SKM-1 treated with dmso at 0.1 percent for 144 hours (cell line): ENCODE measurements around the gene CPS1.
A peak's percentile ranks its signal among the peaks of the same experiment; 100 is the strongest.

Experiments used
- DNase-seq: peaks from one replicate; lab custom pipeline; 2025; ENCODE audit not compliant: unreplicated experiment; lab: John Stamatoyannopoulos, UW

CPS1 gene

GRCh38 chr2:210604666-210605065 lies 48.3 kb downstream of the CPS1 start:
- DNase-seq = no peak

GRCh38 chr2:210606001-210606400 lies 49.6 kb downstream of the CPS1 start:
- DNase-seq = no peak

GRCh38 chr2:210611466-210611865 lies 55.1 kb downstream of the CPS1 start:
- no peak for DNase-seq

GRCh38 chr2:210616074-210616473 lies 59.7 kb downstream of the CPS1 start:
- no peak for DNase-seq

GRCh38 chr2:210617318-210617717 lies 60.9 kb downstream of the CPS1 start:
- no peak for DNase-seq

GRCh38 chr2:210617732-210618330 lies 61.4 kb downstream of the CPS1 start:
- DNase-seq = no peak

GRCh38 chr2:210620456-210620855 lies 64.1 kb downstream of the CPS1 start:
- DNase-seq = no peak

- DNase-seq = no peak
Measured at GRCh38 chr2:210623506-210623905, 67.1 kb downstream of the CPS1 start.

GRCh38 chr2:210626849-210627248 lies 70.5 kb downstream of the CPS1 start:
- no peak for DNase-seq

- no peak for DNase-seq
Measured at GRCh38 chr2:210630873-210631560, 74.6 kb downstream of the CPS1 start.

GRCh38 chr2:210633699-210634098 lies 77.3 kb downstream of the CPS1 start:
- no peak for DNase-seq

GRCh38 chr2:210635257-210635656 lies 78.9 kb downstream of the CPS1 start:
- no peak for DNase-seq

- DNase-seq = no peak
Measured at GRCh38 chr2:210642333-210642732, 85.9 kb downstream of the CPS1 start.

GRCh38 chr2:210647151-210647550 lies 90.8 kb downstream of the CPS1 start:
- no peak for DNase-seq

- DNase-seq = no peak
Measured at GRCh38 chr2:210654091-210654490, 97.7 kb downstream of the CPS1 start.

- DNase-seq = no peak
Measured at GRCh38 chr2:210655229-210655975, 99.0 kb downstream of the CPS1 start.

- DNase-seq = no peak
Measured at GRCh38 chr2:210657874-210658273, 101.5 kb downstream of the CPS1 start.

- DNase-seq = no peak
Measured at GRCh38 chr2:210660751-210661150, 104.4 kb downstream of the CPS1 start.

- no peak for DNase-seq
Measured at GRCh38 chr2:210662560-210662959, 106.2 kb downstream of the CPS1 start.

- peak; percentile 14 for DNase-seq
Measured at GRCh38 chr2:210663631-210664089, 107.3 kb downstream of the CPS1 start.

- DNase-seq = no peak
Measured at GRCh38 chr2:210667711-210668110, 111.3 kb downstream of the CPS1 start.

- no peak for DNase-seq
Measured at GRCh38 chr2:210671065-210671464, 114.7 kb downstream of the CPS1 start.
